Pulmonary artery endothelial cell (primary cell): ENCODE results near the gene FIGNL2. TPM values are rescaled to one million over a fixed set of nuclear protein-coding genes. Genes with fewer than 3 reads are reported as not detected.

Source experiments
- DNase-seq: peaks from one replicate; pipeline ENCODE4 v3.0.0-alpha.2; 2011; ENCODE audit warnings: low read depth, low spot score
- total RNA-seq: library from RNA; depleted of rRNA; stranded (reverse); fragments of >200 nt; gene quantifications from 2 replicates; pipeline ENCODE4 v1.2.3, GENCODE V29; 2014

The FIGNL2 gene
- total RNA-seq, 1 donor from 2014 or later = 0.53 TPM

DNA sequence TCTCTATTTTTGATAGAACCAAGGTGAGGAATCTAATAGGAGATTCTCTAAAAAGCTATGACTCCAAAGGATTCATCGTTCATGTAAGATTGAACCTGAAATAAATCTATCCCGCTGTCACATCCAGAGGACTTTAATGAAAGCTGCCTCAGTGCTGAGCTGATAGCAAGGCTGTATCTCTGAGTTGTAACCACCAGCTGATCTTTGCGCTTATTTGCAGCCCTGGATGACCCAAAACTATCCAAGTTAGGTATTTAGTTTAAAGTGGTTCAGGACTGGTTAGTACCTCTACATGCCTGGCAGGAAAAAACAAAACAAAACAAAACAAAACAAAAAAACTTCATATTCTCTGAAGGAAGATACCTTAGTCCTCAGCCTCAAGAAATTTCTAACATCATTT, 30.6 kb upstream of the FIGNL2 start:
- no peak for DNase-seq

DNA sequence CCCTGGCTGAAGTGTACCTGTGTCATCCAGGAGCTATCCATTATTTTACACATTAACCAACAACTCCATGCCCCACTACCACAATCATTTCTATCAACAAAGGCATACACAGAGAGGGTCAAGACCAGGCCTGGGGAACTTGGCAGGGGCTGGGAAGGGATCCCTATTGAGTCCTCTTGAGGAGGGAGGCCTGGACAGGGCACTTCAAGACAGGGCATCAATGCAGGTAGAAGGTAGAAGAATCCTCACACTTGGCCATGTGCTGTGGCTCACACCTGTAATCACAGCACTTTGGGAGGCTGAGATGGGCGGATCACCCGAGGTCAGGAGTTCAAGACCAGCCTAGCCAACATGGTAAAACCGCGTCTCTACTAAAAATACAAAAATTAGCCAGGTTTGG, 26.0 kb upstream of the FIGNL2 start:
- DNase-seq = no peak

DNA sequence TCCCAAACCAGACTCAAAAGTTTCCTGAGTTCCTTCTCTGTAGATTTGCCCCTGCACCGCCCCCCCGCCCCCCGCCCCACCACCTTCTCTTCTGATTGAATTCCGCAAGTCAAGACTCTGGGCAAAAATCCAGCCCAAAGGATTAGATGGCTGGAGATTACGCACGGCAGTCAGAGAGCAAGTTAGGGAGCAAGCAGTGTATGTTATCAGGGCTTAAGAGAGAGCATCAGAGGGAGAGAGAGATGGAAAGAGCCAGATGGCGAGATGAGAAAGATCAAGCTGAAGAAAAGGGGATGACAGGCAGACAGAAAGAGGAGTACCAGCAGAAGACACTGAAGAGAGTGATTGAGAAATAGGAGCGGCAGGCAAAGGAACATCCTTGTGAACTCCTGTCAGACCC, 25.5 kb upstream of the FIGNL2 start:
- no peak for DNase-seq

DNA sequence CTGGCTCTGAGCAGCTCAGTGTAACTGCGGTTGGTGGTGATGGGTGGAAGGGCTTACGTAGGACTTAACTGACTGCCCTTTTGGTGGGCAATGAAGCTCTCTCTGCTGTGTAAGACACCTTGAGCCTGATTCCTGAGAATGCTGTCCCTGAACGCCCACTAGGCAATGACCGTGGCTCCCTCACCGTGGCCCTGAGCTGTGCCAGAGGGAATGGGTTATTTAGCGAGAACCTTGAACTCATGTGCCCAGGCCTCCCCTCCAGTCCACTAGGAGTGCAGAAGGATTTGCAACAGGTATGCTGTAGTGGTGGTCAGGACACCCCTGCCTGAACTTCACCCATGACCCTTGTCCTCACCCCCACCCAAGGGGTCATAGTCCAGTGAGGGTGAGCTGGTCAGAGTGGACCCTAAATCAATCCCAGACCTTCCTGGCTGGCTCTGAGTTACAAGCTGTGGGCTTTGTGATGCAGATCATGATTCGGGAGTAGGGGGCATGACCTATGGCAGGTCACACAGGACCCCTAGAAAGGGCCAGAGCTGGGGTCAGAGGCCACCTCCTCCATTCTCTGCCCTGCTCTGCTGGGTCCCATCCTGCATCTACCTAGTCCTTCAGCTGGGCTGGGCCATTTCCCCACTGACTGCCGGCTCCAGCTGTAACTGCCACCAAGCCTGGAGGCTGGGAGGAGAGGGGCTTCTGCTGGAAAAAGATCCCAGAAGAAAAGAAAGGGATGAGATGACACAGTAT, 24.9 kb upstream of the FIGNL2 start:
- no peak for DNase-seq

DNA sequence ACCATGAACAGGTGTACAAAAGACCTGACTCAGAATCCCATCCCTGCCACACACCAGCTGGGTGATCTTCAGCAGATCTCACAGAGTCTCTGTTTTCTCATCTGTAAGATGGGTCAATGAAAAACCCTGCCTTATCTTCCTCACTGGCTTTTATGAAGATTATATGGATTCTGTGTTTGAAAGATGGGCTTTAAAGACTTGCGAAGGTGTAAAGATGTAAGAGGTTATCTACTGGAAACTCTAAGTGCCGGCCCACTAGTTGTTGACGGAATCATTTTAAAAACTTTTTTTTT, 24.1 kb upstream of the FIGNL2 start:
- DNase-seq = no peak

DNA sequence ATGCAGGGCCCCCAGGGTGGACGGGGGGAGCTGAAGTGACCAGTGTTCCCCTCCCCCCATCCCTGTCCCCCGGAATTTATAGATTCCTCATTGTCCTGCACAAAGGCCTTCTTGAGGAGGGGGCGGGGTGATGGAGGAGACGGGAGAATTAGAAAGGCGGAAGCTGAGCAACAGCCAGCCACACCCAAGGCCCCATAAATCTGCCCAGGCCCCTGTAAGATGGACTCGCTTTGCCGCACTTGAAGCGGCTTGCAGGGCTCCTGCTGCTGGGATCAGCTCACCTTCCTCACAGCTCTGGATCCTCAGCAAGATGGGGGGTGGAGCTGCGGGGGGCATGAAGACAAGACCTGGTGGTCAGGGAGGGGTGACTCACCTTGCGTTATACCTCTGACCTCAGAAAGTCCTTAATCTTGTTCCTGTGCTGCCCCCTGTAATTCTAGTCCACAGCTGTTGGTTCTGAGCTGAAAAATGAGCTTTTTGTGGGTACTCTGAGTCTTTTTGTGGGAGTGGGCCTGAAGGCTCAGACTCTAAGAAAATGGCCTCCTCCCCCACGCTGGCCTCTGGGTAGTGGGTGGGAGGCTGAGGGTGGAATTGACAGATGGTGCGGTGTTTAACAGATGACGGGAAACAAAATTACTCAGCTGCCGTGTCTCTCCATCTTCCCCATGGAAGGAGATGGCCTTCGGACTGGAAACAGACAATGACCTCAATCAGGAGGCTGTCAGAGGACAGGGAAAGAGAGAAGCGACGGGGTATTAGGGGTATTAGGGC, 23.6 kb upstream of the FIGNL2 start:
- no peak for DNase-seq

DNA sequence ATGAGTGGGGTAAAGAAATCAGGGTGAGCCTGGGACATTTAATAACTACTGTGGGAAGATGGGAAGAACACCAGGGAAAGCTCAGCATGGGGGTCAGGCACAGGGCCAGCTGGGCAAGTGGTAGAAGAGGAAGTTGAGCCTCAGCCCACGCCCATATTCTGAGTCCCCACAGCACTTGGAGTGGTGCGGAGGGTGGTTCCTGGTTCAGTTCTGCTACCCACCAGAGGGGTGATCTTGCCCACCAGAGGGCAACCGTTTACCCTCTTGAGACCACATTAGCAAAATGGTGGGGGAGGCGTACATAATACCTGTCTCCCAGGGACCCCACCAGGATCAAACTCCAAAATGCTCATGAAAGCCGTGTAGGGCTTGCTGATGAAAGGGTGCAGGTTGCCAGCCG, 22.6 kb upstream of the FIGNL2 start:
- no peak for DNase-seq

DNA sequence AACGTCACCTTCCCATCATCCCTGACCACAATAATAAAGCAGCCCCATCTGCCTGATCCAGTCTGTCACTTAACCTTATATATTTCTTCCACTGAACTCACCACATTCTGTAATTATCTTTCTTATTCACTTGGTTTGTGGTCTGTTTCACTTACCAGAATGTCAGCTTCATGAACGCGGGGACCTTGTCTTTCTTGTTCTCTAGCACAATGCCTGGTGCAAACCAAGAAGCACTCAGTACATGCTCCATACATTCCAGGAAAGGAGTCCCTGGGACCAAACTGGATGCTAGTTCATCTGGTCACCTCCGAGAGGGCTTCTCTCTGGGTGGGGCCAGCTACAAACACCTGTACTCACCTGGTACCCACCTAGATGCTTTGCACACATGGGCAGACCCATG, 22.0 kb upstream of the FIGNL2 start:
- DNase-seq = no peak

DNA sequence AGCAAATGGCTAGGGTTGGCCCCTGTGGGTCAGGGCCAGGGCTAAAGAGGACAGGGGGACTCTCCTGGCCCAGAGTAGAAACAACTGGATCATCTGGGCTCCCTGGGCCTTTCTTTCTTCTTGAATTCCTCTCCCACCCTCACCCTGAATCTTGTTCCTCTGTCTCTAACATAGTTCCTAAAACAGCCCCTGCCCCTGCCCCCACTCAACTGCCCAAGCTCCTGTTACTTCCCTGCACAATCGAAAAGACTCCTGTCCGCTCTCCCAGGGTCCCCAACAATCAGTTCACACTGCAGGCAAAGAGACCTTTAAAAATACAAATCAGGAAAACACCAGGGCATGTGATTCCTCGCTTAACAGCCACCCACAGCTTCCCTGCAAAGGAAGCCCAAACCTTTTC, 21.4 kb upstream of the FIGNL2 start:
- DNase-seq = no peak

DNA sequence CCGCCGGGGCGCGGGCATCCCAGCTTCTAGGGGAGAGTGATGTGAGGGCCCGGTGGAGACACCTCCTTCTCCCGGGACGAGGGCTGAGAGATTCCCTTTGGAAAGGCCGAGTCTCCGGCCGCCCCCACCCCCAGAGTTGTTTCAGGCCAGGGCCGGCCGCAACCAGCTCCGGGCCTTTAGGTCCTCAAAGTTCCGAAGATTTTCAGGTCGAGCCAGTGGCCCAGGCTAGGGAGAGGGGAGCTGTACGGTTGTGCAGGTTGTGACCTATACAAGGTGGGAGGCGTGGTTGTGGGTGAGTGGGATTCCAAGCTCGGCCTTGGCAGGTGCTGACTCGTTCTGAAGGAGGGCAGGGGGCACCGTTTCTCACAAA, 21.0 kb upstream of the FIGNL2 start:
- DNase-seq = no peak

DNA sequence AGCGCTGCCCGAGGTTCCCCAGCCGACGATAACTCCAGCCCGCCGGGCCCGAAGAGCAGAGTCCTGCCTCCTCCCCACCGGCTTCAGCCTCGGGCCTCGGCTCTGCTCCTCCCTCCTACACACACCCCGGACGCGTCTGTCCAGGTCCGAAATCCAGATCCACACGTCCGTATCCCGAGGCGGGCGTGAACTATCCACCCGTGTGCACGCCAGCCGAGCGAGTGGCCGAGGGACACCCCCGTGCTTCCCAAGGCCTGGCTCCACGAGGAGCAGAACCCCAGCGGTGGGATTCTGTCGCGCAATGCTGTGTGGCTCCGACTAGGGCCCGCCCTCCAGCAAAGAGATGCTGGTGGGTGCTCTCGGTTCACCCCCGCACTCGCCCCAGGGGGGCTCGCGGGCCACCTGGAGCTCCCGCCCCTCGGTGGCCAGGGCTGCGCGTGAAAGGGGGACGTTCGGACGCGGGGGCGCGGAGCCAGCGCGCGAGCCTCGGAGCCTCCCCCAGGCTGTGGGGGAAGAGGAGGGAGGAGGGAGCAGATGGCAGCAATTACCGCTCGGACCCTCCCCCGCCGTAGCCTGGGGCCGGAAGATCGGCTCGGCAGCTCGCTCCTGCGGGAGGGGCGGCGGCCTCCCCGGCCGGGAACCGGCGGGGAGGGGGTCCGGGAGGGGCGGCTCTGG, 20.4 kb upstream of the FIGNL2 start:
- DNase-seq = no peak

DNA sequence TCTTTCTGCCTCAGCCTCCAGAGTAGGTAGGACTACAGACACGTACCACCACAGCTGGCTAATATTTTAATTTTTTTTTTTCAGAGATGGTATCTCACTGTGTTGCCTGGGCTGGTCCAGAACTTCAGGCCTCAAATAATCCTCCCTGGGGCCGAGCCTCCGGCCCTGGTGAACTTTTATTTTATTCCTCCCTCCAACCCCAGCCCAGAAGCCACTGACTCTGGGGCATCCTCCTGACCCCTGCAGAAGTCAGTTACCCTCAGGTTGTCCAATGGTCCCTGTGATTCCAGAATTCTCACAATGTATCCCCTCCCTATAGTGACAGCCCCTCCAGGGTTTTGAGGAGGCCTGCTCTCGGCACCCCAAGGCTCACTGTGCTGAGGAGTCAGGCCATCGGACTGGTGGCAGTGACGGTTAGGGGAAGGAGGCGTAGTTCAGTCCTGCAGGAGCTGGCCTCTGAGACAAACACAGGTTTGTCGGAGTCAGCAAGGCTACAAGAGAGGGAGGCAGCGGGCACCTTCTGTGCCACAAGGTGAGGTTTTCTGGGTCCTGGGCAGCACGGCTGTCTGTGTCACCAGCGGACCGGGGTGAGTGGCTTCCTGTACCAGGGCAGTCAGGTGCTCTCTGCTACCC, 19.4 kb upstream of the FIGNL2 start:
- DNase-seq = no peak

DNA sequence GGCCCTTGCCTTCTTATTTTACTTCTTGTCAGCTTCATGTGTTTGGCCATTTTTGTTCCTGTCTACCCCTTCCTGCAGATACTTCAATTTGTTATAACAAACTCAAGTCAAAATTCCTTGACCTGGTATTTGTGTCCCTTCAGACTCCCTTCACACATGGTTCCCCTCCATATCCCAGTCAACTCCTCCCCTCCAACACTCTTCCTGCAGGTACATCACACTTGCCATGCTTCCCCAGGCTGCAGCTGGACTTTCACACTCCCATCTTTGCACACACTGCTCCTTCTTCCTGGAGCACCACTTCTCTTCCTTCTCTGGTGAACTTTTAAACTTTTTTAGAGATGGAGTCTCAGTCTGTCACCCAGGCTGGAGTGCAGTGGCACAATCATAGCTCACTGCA, 18.9 kb upstream of the FIGNL2 start:
- DNase-seq = no peak

DNA sequence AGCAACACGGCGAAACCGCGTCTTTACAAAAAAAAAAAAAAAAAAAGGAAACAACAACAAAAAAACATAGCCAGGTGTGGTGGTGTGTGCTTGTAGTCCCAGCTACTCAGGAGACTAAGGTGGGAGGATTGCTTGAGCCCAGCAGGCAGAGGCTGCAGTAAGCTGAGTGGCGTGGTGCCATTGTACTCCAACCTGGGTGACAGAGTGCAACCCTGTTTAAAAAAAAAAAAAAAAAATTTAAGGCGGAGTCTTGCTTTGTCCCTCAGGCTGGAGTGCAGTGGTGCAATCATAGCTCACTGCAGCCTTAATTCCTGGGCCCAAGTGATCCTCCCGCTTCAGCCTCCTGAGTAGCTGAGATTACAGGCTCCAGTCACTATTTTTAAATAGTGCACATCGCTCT, 18.2 kb upstream of the FIGNL2 start:
- no peak for DNase-seq

DNA sequence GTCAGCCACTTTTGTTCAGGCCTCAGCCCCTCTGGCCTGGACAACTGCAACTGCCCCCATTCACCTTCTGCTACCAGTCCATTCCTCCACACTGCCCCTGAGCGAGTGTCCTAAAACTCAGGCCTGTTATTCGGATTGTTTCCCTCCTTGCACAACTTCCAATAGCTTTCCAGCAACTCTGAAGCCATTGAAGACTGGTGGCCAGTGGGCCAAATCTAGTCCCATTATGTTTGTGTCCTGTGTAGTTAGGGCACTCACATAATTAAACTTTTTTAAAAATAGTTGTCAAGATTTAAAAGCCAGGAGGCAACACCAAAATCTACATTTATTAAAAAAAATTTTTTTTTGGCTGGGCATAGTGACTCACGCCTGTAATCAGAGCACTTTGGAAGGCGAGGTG, 17.8 kb upstream of the FIGNL2 start:
- DNase-seq = no peak

DNA sequence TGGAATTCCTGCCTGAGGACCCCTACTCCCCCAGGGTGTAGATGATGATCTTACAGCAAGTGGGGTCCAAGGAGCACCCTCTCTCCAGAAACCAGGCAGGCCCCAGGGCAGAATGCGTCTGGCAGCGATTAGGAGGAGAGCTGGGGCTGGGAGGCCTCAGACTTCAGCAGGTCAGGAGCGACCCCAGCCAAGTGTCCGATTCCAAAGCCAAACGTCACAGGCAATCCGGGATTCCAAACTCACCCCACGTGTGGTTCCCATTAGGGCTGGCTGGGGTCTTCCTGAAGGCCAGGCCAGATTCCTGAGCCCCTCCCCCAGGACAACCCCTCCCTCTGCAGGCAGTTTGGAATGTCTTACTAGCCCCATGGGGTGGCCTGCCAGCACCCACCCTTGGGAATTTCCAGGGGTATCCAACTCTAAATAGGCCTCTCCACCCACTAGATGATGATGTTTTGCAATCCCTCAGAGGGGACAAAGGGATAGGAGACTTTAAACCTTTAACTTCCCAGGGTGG, 17.3 kb upstream of the FIGNL2 start:
- no peak for DNase-seq

DNA sequence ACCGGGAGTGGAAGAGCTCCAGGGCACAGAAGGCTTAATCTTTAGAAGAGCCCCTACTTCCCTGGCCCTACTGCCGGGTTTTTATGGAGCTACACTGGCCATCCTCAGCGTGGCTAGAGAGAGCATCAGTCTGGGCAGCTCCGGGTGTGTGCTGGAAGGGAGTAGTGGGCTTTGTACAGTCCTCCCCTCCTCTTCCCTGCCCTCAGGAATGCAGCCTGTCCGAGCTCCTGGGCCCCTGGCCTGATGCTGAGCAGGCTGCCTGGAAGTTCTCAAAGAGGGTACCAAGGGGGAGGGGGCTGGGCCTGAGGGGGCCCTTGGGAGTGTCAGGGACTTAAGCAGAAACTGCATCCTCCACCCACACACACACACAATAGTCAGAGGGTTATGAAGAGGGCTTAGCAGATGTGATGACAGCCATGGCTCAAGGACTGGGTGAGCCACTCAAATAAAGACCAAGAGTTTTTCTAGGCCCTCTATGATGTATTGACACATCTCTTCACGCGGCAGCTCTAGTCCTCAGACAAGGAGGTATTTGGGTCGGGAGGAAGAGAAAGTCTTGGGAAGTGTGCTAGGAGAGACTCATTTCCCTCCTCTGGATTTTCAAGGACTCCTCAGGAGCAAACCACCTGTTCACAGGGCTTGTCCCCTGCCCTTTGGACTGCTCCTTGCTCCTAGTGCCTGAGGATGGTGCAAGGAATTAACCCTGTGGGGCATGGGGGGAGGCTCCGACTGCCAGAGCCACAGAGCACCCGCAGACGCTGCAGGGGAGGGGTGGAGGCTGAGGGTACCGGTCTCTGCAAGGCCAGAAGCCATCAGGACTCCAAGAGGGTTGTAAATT, 16.5 kb upstream of the FIGNL2 start:
- DNase-seq = no peak

DNA sequence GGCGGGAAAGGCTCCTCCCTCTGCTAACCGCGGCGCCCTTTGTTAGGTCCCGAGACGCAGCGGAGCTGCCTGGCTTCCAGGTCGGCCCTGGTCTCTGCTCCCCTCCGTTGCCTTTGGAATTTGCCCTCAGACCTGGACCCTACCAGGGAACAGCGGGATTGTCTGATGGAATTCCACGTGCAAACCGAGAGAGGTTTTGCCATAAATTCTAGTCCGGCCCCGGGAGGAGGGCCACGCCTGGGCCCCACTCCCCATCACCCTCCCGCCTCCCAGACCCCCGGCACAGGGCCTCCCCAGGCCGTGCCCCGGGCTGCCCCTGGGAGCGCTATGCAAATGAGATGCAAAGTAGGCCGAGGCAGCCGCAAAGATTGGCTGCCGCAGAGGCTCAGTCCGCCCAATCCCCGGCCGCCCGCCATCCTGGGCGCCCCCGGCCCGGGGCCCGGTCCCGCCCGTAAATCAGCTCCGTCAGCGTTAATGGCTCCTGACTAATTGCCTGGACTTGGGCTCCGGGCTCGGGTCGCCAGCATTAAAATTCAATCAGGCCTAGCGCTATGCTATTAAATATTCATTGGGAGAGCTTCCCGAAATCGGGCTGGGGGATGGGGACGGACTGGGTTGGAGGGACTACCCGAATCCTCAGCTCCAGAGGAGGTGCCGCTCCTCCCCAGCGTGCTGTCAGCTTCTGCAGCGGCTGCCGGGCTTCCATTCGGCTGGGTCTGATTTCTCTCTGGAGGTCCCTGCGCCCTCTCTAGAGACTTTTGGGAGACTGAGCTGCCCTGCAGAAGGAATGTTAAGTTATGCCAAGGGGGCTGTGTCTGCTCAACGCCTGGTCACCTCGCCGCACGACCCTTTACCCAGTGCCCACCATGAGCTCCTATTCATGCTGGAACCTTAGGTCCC, 15.7 kb upstream of the FIGNL2 start:
- DNase-seq = no peak

DNA sequence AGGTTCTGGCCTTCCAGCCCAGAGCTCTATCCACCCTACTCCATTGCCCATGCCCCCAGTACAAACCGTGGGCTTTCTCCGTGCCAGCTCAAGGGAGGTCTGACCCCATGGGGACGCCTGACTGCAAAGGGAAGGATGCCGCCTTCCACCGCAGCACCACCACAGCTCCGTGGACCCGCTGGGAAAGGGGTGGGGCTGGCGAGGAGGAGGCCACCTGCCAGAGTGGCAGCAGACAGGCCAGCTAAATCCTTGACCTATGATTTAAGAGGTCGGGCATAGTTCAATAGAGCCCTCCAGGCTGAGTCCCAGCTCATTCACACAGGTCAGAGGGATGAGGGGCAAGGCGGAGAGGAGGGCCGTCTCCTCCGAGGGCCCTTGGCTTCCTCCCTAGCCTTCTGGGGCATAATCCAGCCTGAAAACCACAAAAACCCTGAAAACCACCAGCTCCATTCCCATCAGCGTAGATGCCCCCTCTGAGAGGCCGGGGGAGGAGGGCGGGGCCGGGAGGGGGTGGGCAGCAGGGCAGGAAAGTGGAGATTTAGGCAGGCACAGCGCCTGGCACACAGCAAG, 14.9 kb upstream of the FIGNL2 start:
- DNase-seq = no peak

DNA sequence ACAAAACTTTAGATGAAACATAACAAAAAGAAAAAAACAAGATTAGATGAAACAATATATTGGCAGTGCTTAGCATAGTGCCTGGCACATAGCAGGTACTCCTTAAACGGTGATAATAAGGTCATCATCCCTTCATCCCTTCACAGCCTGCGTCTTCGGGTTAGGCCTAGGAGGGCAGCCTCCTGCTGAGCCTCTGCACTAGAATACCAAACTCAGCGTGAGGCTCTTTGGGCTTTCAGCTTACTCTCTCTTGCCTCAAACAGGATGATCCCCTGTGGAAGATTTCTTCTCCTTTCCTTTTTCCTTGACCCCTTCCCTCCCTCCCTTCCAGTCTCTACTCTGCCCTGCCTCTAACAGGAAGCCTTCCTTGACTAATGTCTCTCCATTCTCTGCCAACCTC, 14.4 kb upstream of the FIGNL2 start:
- DNase-seq = no peak
